ENCODE data around the gene FOXI1.

DNA sequence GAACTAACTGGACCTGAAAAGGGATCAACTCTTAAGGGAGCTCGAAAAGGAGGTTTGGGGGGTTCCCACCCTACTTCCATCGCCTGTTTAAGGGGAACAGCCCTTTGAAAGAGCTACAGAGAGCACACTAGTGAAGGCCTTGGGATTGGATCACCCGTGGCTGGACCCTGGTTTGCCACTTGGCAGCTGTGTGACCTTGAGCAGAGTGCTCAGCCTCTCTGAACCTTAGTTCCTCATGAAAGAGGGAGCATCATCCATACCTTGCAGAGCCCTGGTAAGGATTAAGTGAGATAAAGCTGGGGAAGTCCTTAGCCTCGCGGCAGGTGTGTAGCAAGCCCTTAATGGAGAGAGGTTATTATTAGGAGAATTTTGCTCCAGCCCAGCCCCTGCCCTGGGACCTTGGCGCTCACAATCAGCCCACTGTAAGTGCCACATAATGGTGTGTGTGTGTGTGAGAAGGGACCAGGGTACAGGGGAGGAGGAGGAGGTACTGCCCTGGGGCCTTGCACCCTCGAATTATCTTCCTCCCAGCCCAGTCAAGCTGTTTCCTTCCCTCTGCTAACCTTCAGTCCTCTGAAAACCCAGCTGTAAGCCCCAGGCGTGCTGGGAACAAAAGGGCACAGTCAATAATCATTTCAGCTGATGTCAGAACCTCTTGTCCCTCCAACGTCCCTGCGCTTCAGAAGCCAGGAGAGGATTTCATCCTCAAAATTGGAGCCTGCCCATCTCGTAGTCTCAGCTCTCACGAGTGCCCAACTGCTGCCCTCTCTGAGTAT is 42.9 kb downstream of the FOXI1 start:
- TF ChIP-seq, protein P1, sequence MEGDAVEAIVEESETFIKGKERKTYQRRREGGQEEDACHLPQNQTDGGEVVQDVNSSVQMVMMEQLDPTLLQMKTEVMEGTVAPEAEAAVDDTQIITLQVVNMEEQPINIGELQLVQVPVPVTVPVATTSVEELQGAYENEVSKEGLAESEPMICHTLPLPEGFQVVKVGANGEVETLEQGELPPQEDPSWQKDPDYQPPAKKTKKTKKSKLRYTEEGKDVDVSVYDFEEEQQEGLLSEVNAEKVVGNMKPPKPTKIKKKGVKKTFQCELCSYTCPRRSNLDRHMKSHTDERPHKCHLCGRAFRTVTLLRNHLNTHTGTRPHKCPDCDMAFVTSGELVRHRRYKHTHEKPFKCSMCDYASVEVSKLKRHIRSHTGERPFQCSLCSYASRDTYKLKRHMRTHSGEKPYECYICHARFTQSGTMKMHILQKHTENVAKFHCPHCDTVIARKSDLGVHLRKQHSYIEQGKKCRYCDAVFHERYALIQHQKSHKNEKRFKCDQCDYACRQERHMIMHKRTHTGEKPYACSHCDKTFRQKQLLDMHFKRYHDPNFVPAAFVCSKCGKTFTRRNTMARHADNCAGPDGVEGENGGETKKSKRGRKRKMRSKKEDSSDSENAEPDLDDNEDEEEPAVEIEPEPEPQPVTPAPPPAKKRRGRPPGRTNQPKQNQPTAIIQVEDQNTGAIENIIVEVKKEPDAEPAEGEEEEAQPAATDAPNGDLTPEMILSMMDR (IDR thresholded peaks at IDR 0.05) = no peak
- TF ChIP-seq POLR2AphosphoS5 (IDR thresholded peaks at IDR 0.05) (no peak), POLR2A (IDR thresholded peaks at IDR 0.05) (no peak)
